Stimulated activated CD8-positive, alpha-beta memory T cell treated with anti-CD3 and anti-CD28 coated beads, Interleukin-12 subunit alpha, Interleukin-12 subunit beta, amount 100 ng/mL, for 1 hour (primary cell): Measurements from ENCODE around the gene KCNG1.

ENCODE experiments used
- DNase-seq: peaks from one replicate; pipeline ENCODE4 v3.0.0-alpha.2; 2020; ENCODE audit warnings: low read depth

KCNG1 gene

GRCh38 chr20:51034988-51035656 lies 12.2 kb upstream of the KCNG1 start:
- no peak for DNase-seq

DNA sequence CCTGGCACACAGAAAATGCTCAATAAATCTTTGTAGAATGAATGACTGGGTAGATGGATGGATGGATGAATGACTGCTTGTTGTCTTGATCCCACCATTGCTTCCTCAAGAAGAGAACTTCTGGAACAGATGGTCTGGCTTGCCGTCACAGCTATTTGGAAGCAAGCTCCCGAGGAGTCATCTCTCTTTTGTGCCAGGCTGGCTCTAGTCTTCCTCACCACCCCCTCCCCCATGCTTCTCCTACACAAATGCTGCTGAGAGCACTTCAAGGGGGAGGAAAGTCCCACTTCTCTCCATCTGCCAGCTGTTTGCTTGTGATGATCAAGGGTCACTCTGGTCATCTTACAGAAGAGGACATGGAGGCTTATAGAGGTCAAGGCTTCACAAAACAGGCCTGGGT lies 11.6 kb upstream of the KCNG1 start:
- no peak for DNase-seq

DNA sequence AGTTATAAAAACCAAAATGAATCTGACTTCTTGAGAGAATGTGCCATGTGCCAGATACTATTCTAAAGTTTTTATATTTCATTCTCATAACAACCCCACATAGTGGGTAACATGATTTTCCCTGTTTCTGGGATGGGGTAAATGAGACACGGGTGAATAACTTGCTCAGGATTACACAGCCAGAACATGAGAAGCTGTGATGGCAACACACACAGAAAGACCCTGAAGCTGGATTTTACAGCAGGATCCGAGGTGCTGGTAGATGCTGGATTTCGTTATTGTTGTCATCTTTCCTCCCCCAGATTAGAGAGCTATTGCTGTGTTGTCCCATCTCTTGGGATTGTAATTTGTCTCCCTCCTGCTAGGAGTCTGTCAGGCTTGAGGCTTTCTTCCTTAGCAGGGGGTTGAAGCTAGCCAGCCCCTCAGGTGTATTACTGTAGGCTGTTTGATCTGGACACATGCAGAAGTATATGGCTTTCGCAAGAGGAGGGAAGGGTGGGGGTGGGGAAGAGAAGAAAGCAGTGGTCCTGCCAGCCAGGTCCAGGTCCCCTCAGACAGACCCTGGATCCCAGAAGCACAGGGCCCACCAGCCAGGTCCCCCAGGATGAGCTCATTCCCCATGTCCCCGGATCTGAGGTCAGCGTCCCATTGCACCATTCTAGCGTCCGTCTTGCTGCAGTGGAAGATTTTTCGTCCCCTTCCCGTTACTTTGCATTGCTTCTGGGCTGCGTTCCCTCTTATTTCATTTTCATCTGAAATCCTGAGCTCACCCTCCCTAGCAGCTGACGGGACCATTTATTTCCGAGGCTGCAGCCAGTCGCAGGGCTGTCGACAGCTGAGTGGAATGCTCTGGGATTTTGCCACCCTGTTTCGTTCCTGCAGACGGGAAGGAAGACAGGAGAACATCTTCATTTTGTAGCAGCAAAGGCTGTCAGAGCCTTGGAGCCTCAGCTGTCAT lies 7.3 kb upstream of the KCNG1 start:
- no peak for DNase-seq

GRCh38 chr20:51029556-51029955 lies 6.6 kb upstream of the KCNG1 start:
- no peak for DNase-seq

DNA sequence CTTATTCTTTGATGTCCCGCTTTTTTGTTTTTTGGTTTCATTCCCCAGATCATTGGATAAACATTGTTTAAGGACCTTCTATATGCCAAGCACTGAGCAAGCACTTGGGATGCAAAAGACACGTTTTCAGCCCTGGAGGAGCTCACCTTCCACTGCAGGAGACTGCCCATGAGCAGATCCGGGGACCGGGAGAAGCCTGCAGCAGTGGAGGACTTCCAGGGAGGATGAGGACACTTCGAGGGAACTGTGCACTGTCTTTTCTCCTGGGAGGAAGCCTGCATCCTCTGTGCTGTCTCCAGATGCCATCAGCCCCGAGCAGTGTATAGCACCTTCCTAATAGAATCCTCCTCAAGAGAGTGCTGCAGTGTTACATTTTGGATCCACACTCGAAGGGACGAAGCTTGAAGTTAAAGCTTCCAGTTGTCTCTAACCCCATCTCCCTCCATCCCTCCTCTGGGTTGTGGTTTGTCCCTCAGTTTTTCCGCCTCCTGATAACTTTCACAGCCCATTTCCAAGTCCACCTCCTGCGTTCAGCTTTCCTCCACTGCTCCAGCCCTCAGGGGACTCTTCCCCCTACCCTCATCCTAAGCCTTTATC lies 5.8 kb upstream of the KCNG1 start:
- DNase-seq = no peak

- DNase-seq = no peak
Observed at GRCh38 chr20:51027035-51027795, 4.3 kb upstream of the KCNG1 start.

DNA sequence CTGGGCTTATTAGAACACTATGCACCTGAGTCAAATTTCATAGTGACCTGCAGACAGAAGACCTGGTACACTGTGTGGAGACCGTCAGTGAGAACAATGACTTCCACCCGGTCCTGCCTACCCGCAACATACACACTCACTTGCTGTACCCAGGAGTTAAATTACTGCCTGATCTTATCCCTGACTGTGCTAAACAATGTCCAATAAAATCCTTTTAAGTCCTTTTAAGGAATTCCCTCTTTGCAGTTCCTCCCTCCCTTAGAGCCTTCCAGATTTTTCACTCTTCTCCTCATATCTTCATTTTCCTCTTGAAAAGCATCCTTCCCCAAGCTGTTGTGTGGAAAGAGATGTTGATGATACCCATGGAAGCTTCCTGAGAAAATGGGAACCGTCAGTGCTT lies 3.4 kb upstream of the KCNG1 start:
- no peak for DNase-seq

DNA sequence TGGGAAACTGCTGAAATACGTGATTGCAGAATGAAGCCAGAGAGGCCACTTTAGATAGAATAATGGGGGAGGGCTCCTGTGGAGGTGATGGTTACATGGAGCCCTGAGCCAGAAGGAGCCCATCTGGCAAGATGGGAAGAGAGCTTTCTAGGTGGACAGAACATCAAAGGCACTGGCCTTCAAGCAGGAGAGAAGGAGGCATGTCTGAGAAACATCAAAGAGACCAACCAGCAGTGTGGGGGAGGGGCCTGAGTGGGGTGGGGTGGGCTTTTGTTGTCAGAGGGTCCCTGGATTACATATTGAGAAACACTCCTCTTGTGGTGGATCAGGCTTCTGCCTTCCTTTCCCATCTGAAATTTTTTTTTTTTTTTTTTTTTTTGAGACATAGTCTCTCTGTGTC lies 1.9 kb upstream of the KCNG1 start:
- no peak for DNase-seq

DNA sequence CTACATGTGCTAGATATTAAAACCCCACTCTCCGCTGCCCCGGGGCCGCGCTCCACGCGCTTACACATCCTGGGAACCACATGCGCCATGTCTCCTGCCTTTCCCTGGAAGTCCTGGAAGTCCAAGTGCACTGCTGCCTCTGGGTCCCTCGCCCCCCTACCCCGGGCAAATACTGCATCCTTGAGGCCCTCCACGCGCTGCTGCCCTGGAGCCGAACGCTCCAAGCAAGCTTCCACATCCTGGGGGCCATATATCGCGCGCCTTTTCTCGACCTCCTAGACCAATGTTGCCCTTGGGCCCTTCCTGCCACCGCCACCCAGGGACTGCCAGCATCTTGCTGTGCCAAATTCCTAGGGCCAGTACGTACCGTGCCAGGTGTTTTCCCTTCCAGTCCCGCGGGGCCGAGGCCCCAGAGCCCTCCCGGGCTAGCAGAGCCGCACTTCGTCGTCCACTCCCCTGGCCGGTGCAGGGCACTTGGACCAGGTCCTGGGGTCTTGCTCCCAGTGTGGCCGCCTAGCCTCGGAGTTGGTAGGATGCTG lies 779 bp upstream of the KCNG1 start:
- no peak for DNase-seq

DNA sequence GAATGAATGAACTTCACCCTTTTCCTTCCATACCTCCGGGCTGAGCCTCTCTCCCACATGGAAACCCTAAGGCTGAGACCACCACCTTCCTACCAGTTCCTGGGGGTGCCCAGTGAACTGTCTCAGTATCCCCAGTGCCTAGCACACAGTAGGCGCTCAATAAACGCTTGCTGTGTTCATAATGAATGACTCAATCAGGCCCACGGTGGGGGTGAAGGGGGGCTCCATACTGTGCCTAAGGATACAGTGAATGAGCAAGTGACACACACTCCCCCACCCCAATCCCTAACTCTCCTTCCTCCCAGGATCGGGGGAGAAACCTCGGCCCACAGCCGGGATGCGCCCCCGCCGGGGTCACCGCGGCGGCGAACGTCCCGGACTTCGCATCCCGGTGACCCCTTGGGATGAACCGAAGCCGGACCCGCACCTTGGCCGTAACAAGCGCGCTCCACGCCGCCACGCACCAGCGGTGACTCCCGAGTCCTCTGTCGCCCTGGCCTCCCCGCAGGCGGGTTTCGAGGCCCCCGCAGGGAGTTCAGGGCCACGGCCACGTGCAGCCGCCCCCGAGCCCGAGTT lies 592 bp downstream of the KCNG1 start:
- no peak for DNase-seq

GRCh38 chr20:51021067-51022025 lies 1.6 kb downstream of the KCNG1 start:
- DNase-seq = no peak

GRCh38 chr20:51020657-51021056 lies 2.2 kb downstream of the KCNG1 start:
- no peak for DNase-seq

GRCh38 chr20:51019656-51020592 lies 3.0 kb downstream of the KCNG1 start:
- no peak for DNase-seq

GRCh38 chr20:51017251-51017650 lies 5.7 kb downstream of the KCNG1 start:
- no peak for DNase-seq

DNA sequence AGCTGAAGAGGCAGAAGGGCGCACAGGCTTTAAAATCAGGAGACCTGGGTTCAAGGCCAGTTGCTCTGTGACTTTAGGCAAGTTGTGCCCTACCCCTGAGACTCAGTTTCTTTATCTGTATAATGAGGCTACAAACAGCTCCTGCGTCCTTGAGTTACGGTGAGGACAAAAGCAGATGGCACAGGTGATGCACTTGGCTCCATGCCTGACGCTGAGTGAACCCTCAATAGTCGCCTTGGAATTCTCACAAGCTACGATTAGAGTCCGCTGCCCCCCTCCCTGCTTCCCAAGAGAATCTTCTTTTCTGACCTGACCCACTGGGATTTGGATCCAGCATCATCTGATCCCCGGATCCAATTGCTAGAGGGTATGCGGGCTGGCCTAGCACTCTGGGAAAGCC lies 6.4 kb downstream of the KCNG1 start:
- DNase-seq = no peak

DNA sequence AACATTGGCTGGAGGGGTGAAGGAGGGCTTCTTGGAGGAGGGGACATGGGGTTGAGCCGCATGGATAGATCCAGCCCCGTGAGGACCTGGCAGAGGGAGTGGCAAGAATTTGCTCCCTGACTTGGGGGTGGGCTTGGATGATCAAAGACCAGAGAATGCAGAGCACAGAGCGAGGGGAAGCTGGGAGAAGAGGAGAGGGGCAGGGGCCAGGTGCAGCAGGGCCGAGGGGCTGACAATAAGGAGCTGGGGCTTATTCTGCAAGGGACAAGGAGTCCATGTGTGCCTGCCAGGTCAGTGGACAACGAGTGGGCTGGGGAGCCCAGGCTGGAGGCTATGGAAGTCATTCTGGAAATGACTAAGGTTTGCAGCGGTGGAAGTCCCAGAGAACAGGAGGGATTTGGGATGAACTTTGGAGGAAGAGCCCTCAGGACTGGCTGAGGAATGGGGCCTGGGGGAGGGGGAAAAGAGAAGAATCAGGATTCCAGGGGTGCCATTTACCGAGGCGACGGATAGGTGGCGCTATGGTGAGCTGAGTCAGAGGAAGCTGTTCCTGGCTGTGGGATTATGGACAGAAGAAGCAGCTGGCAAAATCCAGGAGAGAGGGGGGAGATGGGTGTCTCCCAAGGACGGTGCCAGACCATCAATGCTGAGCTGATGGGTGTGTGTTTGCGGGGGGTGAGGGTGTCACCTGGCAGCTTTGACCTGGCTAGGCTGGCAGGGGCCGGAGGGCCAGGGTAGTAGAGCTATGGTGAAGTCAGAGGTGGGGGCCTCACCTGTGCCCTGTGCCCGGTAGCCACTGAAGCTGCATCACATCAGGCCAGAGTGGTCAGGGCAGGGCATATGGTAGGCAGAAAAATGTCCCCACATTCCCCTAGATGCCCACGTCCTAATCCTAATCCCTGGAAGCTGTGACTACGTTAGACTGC lies 7.8 kb downstream of the KCNG1 start:
- no peak for DNase-seq

- no peak for DNase-seq
Observed at GRCh38 chr20:51013577-51014330, 9.2 kb downstream of the KCNG1 start.
